DMS53 (cell line): ENCODE data around the gene RGS14.

Source experiments
- DNase-seq: peaks from one replicate; lab custom pipeline; 2025; lab: John Stamatoyannopoulos, UW

Gene RGS14

GRCh38 chr5:177382423-177383029 is 24.8 kb downstream of the RGS14 start:
- DNase-seq, result peak; percentile 30

- no peak for DNase-seq
Observed at GRCh38 chr5:177383181-177383580, 25.5 kb downstream of the RGS14 start.

DNA sequence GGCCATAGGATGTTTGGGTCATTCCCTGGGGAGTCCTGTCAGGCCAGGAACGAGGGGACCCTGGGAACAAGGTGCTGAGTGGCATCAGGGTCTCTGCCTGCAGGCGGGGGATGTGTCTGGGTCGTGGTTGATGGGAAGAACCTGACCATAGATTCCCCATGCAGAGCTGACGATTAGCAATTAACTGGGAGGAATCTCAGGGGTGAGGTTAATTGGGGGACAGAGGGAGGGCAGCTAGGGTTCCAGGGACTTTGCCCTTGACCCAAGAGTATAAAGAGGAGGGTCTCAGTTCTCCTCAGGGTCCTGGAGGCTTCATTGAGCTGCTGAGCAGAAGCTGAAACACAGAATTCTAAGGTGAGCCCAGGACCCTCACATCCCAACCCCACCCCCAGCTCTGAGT is 26.4 kb downstream of the RGS14 start, which contains the start of gene SLC34A1:
Gene SLC34A1, plus strand, starts transcription at position 301 of the 400 bp plus-strand sequence. CDS start 1,308 bp downstream, outside the sequence.
- DNase-seq, result no peak

DNA sequence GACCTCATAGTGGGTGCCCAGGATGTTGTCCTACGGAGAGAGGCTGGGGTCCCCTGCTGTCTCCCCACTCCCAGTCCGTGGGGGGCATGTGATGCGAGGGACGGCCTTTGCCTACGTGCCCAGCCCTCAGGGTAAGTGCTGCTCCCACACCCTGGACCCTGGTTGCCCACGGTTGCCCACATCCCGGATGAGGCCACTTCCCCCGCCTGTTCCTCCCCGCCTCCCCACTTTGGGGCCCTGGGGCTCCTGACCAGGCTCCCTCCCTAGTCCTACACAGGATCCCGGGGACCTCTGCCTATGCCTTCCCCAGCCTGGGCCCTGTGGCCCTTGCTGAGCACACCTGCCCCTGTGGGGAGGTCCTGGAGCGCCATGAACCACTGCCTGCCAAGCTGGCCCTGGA is 28.0 kb downstream of the RGS14 start:
- no peak for DNase-seq

- no peak for DNase-seq
Observed at GRCh38 chr5:177386542-177386941, 28.8 kb downstream of the RGS14 start.

GRCh38 chr5:177387405-177387804 is 29.7 kb downstream of the RGS14 start:
- no peak for DNase-seq

GRCh38 chr5:177388521-177389052 is 30.9 kb downstream of the RGS14 start:
- no peak for DNase-seq

- DNase-seq, result peak; percentile 73
Observed at GRCh38 chr5:177389241-177390169, 31.8 kb downstream of the RGS14 start.

DNA sequence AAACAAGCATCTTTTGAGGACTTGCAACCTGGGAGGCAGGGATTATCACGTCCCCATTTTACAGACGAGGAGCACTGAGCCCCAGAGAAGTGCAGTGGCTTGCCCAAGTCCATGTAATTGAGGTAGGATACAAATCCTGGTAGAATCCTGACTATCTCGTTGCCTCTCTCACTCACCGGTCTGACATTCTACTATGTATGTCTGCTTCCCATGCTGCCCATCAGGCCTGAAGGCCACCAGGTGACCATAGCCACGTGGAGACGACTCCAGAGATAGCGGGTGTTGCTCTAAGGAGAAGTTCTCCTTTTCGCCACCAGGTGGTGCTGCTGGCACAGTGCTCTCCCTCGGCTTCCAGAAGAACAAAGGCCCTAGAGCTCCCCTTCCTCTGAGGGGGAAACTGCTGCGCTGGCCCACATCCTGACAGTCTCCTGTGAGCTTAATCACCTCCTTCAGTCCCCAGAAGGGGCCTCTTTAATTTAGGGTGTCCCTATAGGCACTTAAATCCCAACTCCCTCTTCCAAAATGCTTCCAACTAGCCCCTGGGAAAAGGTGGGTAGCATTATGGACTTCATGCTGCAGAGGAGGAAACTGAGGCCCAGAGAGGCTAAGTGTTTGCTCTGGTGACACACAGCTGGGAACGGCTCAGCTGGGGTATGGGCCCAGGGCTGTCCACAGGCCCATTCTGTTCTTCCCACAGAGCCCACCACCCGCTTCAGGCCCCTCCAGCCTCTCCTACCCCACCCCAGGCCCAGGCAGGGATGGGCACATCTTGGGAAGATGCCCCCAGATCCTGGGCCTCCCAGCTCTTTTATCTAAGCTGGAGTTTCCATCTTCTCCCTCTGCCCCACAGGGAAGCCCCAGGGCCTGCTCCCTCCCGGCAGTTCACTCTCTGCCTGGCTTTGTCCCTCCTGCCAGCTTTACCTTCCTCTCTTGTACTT is 32.9 kb downstream of the RGS14 start:
- DNase-seq, result peak; percentile 94

DNA sequence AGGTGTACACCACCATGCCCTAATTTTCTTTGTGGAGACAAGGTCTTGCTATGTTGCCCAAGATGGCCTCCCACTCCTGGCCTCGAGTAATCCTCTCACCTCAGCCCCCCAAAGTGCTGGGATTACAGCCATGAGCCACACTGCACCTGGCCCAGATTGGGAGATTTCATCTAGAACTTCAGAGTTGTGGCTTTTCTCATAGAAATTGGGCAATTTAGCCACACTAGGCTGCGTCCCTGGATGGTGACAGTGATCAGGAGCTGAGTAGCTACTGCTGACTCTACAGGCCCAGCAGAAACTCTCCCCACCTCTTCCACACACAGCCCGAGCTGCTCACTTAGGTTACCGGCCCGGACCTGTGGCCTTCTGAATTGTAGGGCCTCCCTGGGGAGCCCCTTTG is 35.0 kb downstream of the RGS14 start:
- no peak for DNase-seq

- DNase-seq, result no peak
Observed at GRCh38 chr5:177393206-177393765, 35.6 kb downstream of the RGS14 start.

DNA sequence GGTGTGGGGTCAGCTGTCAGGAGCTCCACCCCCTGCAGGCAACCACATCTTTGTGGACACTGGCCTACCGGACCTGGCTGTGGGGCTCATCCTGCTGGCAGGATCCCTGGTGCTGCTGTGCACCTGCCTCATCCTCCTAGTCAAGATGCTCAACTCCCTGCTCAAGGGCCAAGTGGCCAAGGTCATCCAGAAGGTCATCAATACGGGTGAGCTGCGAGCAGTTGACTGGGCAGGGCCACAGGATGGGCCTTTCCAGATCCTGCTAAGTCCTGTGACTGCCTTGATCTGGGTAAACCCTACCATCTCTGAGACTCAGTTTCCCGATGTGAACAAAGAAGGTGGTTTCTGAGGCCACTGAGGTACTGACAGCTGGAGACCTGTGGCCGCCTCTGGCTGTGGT is 36.3 kb downstream of the RGS14 start:
- DNase-seq, result no peak

GRCh38 chr5:177396078-177396477 is 38.4 kb downstream of the RGS14 start:
- DNase-seq, result no peak

- no peak for DNase-seq
Observed at GRCh38 chr5:177396807-177397206, 39.1 kb downstream of the RGS14 start.

DNA sequence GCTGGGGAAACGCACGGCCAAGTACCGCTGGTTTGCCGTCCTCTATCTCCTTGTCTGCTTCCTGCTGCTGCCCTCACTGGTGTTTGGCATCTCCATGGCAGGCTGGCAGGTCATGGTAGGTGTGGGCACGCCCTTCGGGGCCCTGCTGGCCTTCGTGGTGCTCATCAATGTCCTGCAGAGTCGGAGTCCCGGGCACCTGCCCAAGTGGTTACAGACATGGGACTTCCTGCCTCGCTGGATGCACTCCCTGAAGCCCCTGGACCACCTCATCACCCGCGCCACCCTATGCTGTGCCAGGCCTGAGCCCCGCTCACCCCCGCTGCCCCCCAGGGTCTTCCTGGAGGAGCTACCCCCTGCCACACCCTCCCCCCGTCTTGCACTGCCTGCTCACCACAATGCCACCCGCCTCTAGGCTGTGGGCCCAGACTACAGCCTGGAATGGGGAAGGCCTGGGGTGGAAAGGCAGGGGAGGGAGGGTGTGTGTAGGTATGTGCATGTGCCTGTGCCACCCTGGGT is 40.2 kb downstream of the RGS14 start:
- no peak for DNase-seq

DNA sequence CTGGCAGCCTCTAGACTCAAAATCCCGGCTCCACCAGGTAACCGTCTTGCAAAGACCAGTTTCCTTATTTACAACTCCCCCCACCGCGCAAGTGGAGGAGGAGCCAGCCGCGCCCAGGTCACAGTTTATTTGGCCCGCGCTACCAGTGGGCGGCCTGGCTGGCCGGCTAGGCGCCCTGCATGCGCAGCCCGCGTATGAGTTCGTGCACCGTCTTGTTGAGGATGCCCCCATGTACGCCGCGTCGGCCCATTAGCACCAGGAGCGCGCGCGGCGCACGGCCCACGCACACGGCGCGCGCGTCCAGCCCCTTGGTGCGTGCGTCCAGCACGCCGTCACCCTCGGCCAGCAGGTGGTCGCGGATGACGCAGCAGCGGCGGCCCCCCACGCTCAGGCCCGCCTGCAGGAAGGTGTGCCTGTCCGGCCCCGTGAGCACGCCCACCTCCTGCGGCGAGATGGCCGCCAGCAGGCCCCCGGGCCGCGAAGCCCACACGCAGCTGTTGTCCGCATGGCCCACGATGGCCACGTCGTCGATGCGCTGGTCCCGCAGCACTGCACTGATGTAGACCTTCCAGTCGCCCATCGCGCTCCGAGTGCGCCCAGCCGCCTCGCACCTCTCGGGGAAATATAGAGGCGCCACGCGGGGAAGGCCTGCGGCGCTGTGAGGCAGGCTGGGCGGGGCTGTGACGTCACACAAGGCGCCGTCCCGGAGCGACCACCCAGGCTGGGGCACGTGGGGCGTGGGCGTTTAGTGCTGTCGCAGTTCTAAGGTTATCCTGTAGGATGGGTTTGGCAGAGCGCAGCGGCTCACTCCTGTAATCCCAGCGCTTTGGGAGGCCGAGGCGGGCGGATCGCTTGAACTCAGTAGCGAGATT is 42.5 kb downstream of the RGS14 start, which contains the start of gene PFN3:
Gene PFN3, minus strand, starts transcription at position 665 of the 872 bp plus-strand sequence. Its CDS starts 85 bp downstream, at position 580.
- no peak for DNase-seq

DNA sequence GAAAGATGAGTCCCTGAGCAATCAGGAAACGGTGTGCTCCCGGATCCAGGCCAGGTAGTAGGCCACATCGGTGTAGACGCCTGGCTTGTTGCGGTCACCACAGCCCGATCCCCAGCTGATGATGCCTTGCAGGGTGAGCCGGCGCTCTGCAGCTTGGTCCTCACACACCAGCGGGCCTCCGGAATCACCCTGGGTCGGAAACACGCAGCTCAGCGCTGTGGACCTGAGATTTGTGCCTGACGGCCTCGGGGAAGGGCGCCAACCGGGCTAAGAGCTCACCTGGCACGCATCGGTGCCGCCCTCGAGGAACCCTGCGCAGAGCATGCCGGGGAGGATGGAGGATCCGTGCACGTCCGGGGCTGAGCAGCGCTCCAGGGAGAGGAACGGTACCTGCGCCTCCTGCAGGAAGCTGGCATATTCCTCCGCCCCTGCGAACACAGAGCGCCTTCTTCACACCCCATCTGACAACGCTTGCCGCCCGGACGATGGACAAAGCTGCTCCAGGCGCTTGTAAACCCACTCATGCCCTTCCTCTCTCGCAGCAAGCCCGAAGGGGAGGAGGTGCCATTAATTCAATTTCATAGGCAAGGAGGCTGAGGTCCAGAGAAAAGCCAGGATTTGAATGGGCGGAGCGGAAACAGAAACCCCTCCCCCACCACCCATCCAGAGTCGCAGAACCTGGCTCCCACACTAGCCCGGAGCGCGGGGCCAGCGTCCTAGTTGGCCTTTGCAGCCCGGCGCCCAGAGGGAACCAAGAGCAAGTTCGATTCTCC is 44.7 kb downstream of the RGS14 start:
- DNase-seq, result peak; percentile 98

- peak; percentile 88 for DNase-seq
Observed at GRCh38 chr5:177403102-177403791, 45.5 kb downstream of the RGS14 start.
